Measurements from ENCODE around the gene VIL1.

GRCh38 chr2:218478544-218478943, 59.6 kb downstream of the VIL1 start:
- TF ChIP-seq CTCF (IDR thresholded peaks at IDR 0.05) = no peak
- TF ChIP-seq POLR2A (IDR thresholded peaks at IDR 0.05) = no peak

All from adrenal gland (tissue), 5 donors.